ENCODE results near the gene ADGRG3.

Gene ADGRG3

GRCh38 chr16:57630931-57631845 is 36.9 kb upstream of the ADGRG3 start:
- peaks cover 35% of the 10 kb centered on the region for H3K4me1 Mint-ChIP-seq
- peaks cover 20% of the 10 kb centered on the region for H3K27me3 Mint-ChIP-seq (ENCODE audit: low read depth)
- H3K27ac Mint-ChIP-seq, result no peak overlapping the region
- H3K4me3 Mint-ChIP-seq, result no peak overlapping the region
- H3K9me3 Mint-ChIP-seq, result no peaks in the 10 kb centered on the region
- H3K36me3 Mint-ChIP-seq (ENCODE audit: low read depth), result no peaks in the 10 kb centered on the region
- no peak for TF ChIP-seq CTCF (IDR thresholded peaks at IDR 0.05; ENCODE audit: unreplicated experiment in 3 of 3)

- peaks cover 16% of the 10 kb centered on the region for H3K27me3 Mint-ChIP-seq (ENCODE audit: low read depth)
- peaks cover 38% of the 10 kb centered on the region for H3K4me1 Mint-ChIP-seq
- H3K27ac Mint-ChIP-seq, result no peak overlapping the region
- H3K36me3 Mint-ChIP-seq (ENCODE audit: low read depth), result no peaks in the 10 kb centered on the region
- no peaks in the 10 kb centered on the region for H3K9me3 Mint-ChIP-seq
- no peak for TF ChIP-seq CTCF (IDR thresholded peaks at IDR 0.05; ENCODE audit: unreplicated experiment in 3 of 3)
- no peak overlapping the region for H3K4me3 Mint-ChIP-seq
These were observed 35.5 kb upstream of the ADGRG3 start for GRCh38 chr16:57632568-57632967.

DNA sequence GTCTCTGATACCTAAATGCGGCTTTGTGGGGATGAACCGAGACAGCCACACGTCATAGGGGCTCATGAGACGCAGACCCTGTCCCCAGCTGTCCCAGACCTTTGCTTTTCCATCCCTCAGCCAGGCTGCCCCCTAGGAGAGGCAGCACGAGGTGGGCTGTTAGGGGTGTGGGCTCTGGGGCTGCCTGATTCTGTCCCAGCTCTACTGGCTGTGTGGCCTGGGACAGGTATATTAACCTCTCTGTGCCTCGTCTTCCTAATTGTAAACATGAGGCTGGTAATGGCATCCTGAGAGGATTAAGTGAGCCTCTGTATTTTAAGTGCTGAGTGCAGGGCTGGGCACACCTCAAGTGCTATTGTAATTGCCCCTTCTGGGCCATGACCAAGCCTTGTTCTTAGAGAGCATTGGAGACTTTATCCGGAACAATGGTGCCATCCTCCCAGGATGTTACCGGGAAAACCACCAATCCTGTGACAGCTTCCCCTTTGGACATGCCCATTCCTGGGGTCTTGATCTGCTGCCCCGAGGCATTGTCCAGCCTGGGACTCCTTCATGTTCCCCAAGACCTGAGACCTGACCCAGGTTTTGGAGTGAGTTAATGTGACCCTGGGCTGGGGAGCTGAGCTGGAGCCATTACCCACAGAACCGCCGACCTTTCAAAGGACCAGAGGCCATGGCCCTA is 34.6 kb upstream of the ADGRG3 start:
- no peaks in the 10 kb centered on the region for H3K36me3 Mint-ChIP-seq (ENCODE audit: low read depth)
- no peak for TF ChIP-seq CTCF (IDR thresholded peaks at IDR 0.05; ENCODE audit: unreplicated experiment in 3 of 3)

DNA sequence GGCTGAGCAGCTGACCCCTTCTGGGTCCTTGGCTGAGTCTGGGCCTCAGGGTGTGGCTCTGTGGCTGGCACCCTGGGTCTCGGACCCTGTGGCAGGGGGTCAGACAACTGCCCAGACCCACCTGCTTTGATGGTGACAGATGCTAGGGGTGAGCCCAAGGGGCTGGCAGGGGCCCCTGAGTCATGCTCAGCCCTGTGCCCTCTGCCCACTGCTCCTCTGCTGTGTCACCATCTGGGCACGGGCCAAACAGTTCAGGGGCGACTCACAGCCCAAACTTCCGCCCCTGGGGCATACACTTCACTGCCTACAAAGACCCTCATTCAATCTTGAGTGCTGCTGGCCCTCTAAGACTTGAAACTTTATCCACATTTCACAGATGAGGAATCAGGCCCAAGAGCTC is 33.9 kb upstream of the ADGRG3 start:
- H3K27ac Mint-ChIP-seq, result no peak overlapping the region
- no peak for TF ChIP-seq CTCF (IDR thresholded peaks at IDR 0.05; ENCODE audit: unreplicated experiment in 3 of 3)
- H3K36me3 Mint-ChIP-seq (ENCODE audit: low read depth), result no peaks in the 10 kb centered on the region
- no peak overlapping the region for H3K4me3 Mint-ChIP-seq
- H3K9me3 Mint-ChIP-seq, result no peaks in the 10 kb centered on the region
- peaks cover 33% of the 10 kb centered on the region for H3K4me1 Mint-ChIP-seq
- H3K27me3 Mint-ChIP-seq (ENCODE audit: low read depth), result peaks cover 17% of the 10 kb centered on the region

More for the DNA sequence above, 34.6 kb upstream of the ADGRG3 start:
- peaks cover 38% of the 10 kb centered on the region for H3K4me1 Mint-ChIP-seq
- no peak overlapping the region for H3K4me3 Mint-ChIP-seq
- no peak overlapping the region for H3K27ac Mint-ChIP-seq
- H3K27me3 Mint-ChIP-seq (ENCODE audit: low read depth), result peaks cover 17% of the 10 kb centered on the region
- no peaks in the 10 kb centered on the region for H3K9me3 Mint-ChIP-seq

- Mint-ChIP-seq H3K36me3 (ENCODE audit: low read depth) (no peaks in the 10 kb centered on the region), H3K4me1 (peaks cover 30% of the 10 kb centered on the region), H3K9me3 (no peaks in the 10 kb centered on the region), H3K4me3 (no peak overlapping the region), H3K27ac (peak overlapping the region in 2 of 3 experiments; percentile 50 to 92), H3K27me3 (ENCODE audit: low read depth) (peaks cover 13% of the 10 kb centered on the region)
- TF ChIP-seq CTCF (IDR thresholded peaks at IDR 0.05; ENCODE audit: unreplicated experiment in 3 of 3), result no peak
These were observed 32.6 kb upstream of the ADGRG3 start for GRCh38 chr16:57635266-57636097.
